ENCODE results near the gene FNDC3B. TPM values are rescaled to one million over a fixed set of nuclear protein-coding genes. Genes with fewer than 3 reads are reported as not detected.

FNDC3B gene
- total and polyA plus RNA-seq, 2 of the 8 experiments (the other 6 are each of a cell fraction or from before 2014, with no cell fraction given) = 14.1 to 44.4 TPM

DNA sequence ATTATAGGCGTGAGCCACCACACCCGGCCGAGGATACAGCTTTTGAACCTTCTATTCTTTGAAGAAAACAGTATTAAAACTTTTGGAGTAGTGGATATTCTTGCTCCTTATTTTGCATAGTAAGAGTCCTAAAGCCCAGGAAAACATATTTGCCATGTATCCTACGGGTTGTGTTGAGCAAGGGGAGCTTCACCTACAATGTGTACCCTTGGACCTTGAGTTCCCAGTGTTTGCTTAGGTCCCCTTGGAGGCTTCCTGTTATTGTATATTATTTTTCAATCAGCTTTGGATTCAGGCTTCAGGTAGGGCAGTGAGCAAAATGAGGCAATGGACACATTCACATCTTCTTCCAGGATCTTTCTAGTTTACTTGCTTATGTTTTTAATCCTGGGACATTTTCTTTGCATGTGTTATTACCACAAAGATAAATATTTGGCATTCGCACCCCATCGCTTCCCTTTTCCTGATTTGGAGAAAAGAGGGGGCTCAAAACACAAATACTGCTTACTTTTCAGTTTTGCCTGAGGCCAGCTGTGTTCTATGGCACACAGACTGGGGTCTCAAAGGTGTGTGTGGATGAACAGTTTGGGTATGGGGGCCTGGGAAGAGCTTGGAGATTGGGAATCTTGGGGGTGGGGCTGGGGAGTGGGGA lies 88.7 kb downstream of the FNDC3B start:
- Histone ChIP-seq H3K27ac (ENCODE audit: low read depth, low read length) (no peak overlapping the region), H3K23me2 (ENCODE audit: low read depth, low read length) (no peaks in the 10 kb centered on the region), H4K8ac (ENCODE audit: extremely low read depth, insufficient read depth, low read length) (no peak overlapping the region), H3K79me2 (ENCODE audit: control insufficient read depth in 1 of 2, insufficient read depth in 2 of 2, low read length in 2 of 2) (peaks cover 0 to 74% of the 10 kb centered on the region in 2 experiments), H3K36me3 (ENCODE audit: control insufficient read depth in 2 of 4, insufficient read depth in 4 of 4, low read length in 3 of 4) (peaks cover 0 to 3% (median 1%) of the 10 kb centered on the region in 4 experiments; a peak in 2 of 8 replicates), H3K79me1 (ENCODE audit: low read depth, low read length) (peaks cover 5% of the 10 kb centered on the region; the same call in 1 of the 2 replicates), H3K56ac (replicated peaks; ENCODE audit: insufficient read length, low read depth, low read length) (no peak overlapping the region), H3K14ac (ENCODE audit: insufficient read length) (no peak overlapping the region), H4K5ac (ENCODE audit: insufficient read length, low read depth, low read length) (no peak overlapping the region), H3K18ac (ENCODE audit: extremely low read depth, low read length) (no peak overlapping the region), H4K20me1 (replicated peaks in 1 of 2; ENCODE audit: control insufficient read depth in 1 of 2, insufficient read depth in 2 of 2, low read length in 2 of 2) (no peaks in the 10 kb centered on the region), H2AK5ac (ENCODE audit: low read depth, low read length) (no peak overlapping the region), H2BK12ac (ENCODE audit: low read depth, low read length) (no peak overlapping the region), H2BK120ac (replicated peaks; ENCODE audit: low read depth, low read length) (no peak overlapping the region), H3K4ac (replicated peaks; ENCODE audit: insufficient read length, low read depth, low read length) (no peak overlapping the region), H2BK20ac (ENCODE audit: low read length) (no peak overlapping the region), H3K9ac (replicated peaks in 1 of 4; ENCODE audit: extremely low read depth in 1 of 4, low read depth in 3 of 4, low read length in 3 of 4) (no peak overlapping the region), H2BK15ac (ENCODE audit: low read length) (no peak overlapping the region), H2AFZ (ENCODE audit: low read length) (no peak overlapping the region), H3K4me2 (ENCODE audit: insufficient read depth in 1 of 2, low read depth in 2 of 2, low read length in 2 of 2) (no peak overlapping the region), H4K91ac (replicated peaks; ENCODE audit: insufficient read length, low read length) (no peak overlapping the region), H3K4me3 (ENCODE audit: extremely low read depth in 1 of 4, insufficient read depth in 2 of 4, low read depth in 3 of 4, low read length in 4 of 4) (no peak overlapping the region), H3K4me1 (replicated peaks in 1 of 4; ENCODE audit: control insufficient read depth in 3 of 4, insufficient read depth in 4 of 4, low read length in 3 of 4) (peaks cover 0 to 9% (median 5%) of the 10 kb centered on the region in 4 experiments; a peak in 6 of 7 replicates), H3K9me3 (ENCODE audit: insufficient read depth in 2 of 2, low read depth in 1 of 2, low read length in 1 of 2) (no peaks in the 10 kb centered on the region), H3K23ac (ENCODE audit: insufficient read length) (no peak overlapping the region), H2BK5ac (ENCODE audit: low read depth, low read length) (no peak overlapping the region), H3K27me3 (replicated peaks in 1 of 4; ENCODE audit: control insufficient read depth in 3 of 4, extremely low read depth in 1 of 4, insufficient read depth in 3 of 4, low read length in 3 of 4) (no peaks in the 10 kb centered on the region)
- WGBS, 2 experiments (ENCODE audit: extremely low coverage in 1 of 2, insufficient coverage in 1 of 2, insufficient read length in 1 of 2, insufficient replicate concordance in 2 of 2, low coverage in 1 of 2, low lambda C conversion rate in 2 of 2, missing lambda C conversion rate in 1 of 2) = 94% methylated on average over 6 of the region's 6 CpGs; no CpG with 5 or more reads in 1 of the 2 experiments
- DNase-seq (ENCODE audit: low read depth in 1 of 2, low spot score in 2 of 2) (no peak), FAIRE-seq (no peak)
- TF ChIP-seq TCF12 (IDR thresholded peaks at IDR 0.05; ENCODE audit: low read depth, low read length) = no peak
- TF ChIP-seq KDM4A (IDR thresholded peaks at IDR 0.05; ENCODE audit: low read depth, low read length, severe bottlenecking) = no peak
- TF ChIP-seq BCL11A (IDR thresholded peaks at IDR 0.05; ENCODE audit: low read depth in 2 of 2, low read length in 2 of 2) = no peak
- CTCF ChIA-PET (ENCODE audit: partially characterized antibody) = interaction anchor here (1.5 kb wide), 1 partner anchor 204 kb away, joined by 4 read pairs; no protein-coding TSS in a partner anchor
- POLR2A ChIA-PET (ENCODE audit: partially characterized antibody) = interaction anchor here (0.6 to 1.3 kb wide), 3 partner anchors 12 to 82 kb away, joined by 3 to 6 read pairs (median 5); no protein-coding TSS in a partner anchor
